Transverse colon (tissue), 4 donors: ENCODE results near the gene THBS4. TPM values are rescaled to one million over a fixed set of nuclear protein-coding genes. Genes with fewer than 3 reads are reported as not detected.

Experiments used
- DNase-seq: peaks from one replicate; pipeline ENCODE4 v3.0.0-alpha.2; 2019
- H3K27ac ChIP-seq, 4 donors: fragments of 200-600 bp; sonication (generic); 2 replicates each; pipeline ENCODE4 v1.5.1; 2016 to 2018; ENCODE audit warnings: inconsistent platforms in 4 of 4
- H3K27me3 ChIP-seq: fragments of 200-600 bp; sonication (generic); 2 replicates; pipeline ENCODE4 v1.5.1; 2017; ENCODE audit warnings: inconsistent platforms
- H3K36me3 ChIP-seq, 4 donors: fragments of 200-600 bp; sonication (generic); 2 replicates each; pipeline ENCODE4 v1.5.1; 2017 to 2019; ENCODE audit warnings: inconsistent platforms in 4 of 4
- H3K4me1 ChIP-seq, 4 donors: fragments of 200-600 bp; sonication (generic); 2 replicates each; pipeline ENCODE4 v1.5.1; 2017 to 2020; ENCODE audit warnings: inconsistent platforms in 4 of 4
- H3K4me3 ChIP-seq, 4 donors: fragments of 200-600 bp; sonication (generic); 1 replicate in 1 of 4; 2 replicates in 3 of 4; pipeline versions ENCODE4 v1.5.1 to v1.6.1; 2017 to 2019; ENCODE audit warnings: inconsistent platforms in 4 of 4
- H3K9me3 ChIP-seq, 2 donors: fragments of 200-600 bp; sonication (generic); 2 replicates each; pipeline ENCODE4 v1.5.1; 2017 to 2019; ENCODE audit warnings: inconsistent platforms in 2 of 2
- EP300 ChIP-seq: sonication (generic); formaldehyde crosslinking; IDR thresholded peaks from one replicate; pipeline ENCODE4 v1.6.1; 2017; ENCODE audit warnings: antibody characterized with exemption, low read depth
- POLR2A ChIP-seq: fragments of 450-650 bp; IDR thresholded peaks from one replicate; pipeline ENCODE4 v1.6.1; 2016; ENCODE audit warnings: antibody characterized with exemption, mild to moderate bottlenecking, moderate library complexity
- POLR2AphosphoS5 ChIP-seq, 3 donors: sonication (generic); formaldehyde crosslinking; IDR thresholded peaks; one replicate each; pipeline ENCODE4 v1.6.1; 2016; ENCODE audit warnings: antibody characterized with exemption in 3 of 3
- WGBS, 2 donors: methylation state at CpG; one replicate each; pipeline ENCODE4 v1.1.5; 2018; ENCODE audit warnings: low coverage in 1 of 2; 5-methylcytosine and 5-hydroxymethylcytosine counted together
- in situ Hi-C, 4 donors: fragments of 200-750 bp; cut with MboI; loops; one replicate each; pipeline versions ENCODE4 v1.15.0 to v1.15.1; 2017; ENCODE audit warnings: low sequenced_read_pairs in 3 of 4, low pct_ligation_motif_present in 1 of 4, low pct_unique_long_range_greater_than_20kb in 1 of 4
- intact Hi-C: fragments of 100-400 bp; cut with DNase I; formaldehyde crosslinking; loops from one replicate; pipeline ENCODE4 v1.15.1; 2023; ENCODE audit warnings: low total_unique reads
- small RNA-seq, 4 donors: library from RNA; depleted of rRNA; stranded (forward); fragments of <200 nt; gene quantifications; one replicate each; pipeline ENCODE3, GENCODE V24; 2016
- total RNA-seq, 4 donors: library from RNA; depleted of rRNA; stranded (reverse); fragments of >200 nt; gene quantifications; one replicate each; pipeline ENCODE4 v1.1.0, GENCODE V29; 2016
- TF ChIP-seq, protein P1 (sequence below), 5 experiments: fragments of 200-600 bp in 3 of 5; fragments of 450-650 bp in 2 of 5; sonication (generic) in 3 of 5; IDR thresholded peaks; 1 replicate in 2 of 5; 2 replicates in 3 of 5; pipeline ENCODE4 v1.5.1; 2016 to 2017; ENCODE audit warnings: antibody characterized with exemption in 5 of 5, inconsistent platforms in 3 of 5, mild to moderate bottlenecking in 2 of 5, moderate library complexity in 1 of 5

THBS4 gene
- total RNA-seq, 4 donors from 2014 or later: 5.3 to 116 (median 9.1) TPM

DNA sequence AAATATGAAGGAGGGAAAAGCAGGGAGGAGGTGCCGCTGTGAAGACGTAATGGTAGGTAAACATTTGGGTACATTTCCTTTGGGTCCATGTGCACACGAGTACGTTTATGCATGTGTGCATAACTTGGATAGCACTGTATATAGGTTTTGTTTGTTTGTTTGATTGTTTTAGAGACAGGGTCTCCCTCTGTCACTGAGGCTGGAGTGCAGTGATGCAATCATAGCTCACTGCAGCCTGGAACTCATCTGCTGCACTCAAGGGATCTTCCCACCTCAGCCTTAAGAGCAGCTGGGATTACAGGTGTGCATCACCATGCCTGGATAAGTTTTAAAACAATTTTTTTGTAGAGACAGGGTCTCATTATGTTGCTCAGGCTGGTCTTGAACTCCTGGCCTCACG, 94.0 kb downstream of the THBS4 start:
- Histone ChIP-seq H3K4me3 (no peak overlapping the region), H3K27me3 (no peaks in the 10 kb centered on the region), H3K36me3 (no peaks in the 10 kb centered on the region), H3K27ac (no peak overlapping the region), H3K4me1 (no peaks in the 10 kb centered on the region), H3K9me3 (no peaks in the 10 kb centered on the region)
- DNase-seq: no peak
- intact Hi-C loops (no loop called here), in situ Hi-C loops (no loop called here)
- no peak for TF ChIP-seq EP300
- no peak for TF ChIP-seq POLR2A
- TF ChIP-seq POLR2AphosphoS5 (IDR thresholded peaks at IDR 0.05): no peak
- TF ChIP-seq, protein P1, sequence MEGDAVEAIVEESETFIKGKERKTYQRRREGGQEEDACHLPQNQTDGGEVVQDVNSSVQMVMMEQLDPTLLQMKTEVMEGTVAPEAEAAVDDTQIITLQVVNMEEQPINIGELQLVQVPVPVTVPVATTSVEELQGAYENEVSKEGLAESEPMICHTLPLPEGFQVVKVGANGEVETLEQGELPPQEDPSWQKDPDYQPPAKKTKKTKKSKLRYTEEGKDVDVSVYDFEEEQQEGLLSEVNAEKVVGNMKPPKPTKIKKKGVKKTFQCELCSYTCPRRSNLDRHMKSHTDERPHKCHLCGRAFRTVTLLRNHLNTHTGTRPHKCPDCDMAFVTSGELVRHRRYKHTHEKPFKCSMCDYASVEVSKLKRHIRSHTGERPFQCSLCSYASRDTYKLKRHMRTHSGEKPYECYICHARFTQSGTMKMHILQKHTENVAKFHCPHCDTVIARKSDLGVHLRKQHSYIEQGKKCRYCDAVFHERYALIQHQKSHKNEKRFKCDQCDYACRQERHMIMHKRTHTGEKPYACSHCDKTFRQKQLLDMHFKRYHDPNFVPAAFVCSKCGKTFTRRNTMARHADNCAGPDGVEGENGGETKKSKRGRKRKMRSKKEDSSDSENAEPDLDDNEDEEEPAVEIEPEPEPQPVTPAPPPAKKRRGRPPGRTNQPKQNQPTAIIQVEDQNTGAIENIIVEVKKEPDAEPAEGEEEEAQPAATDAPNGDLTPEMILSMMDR (IDR thresholded peaks at IDR 0.05): no peak
- 90 to 92% methylated on average over 5 of the region's 5 CpGs for WGBS, 2 donors

Small RNA genes lying within 50 kb of the gene (small RNA-seq; reads per million reads assigned to genes)
- gene TRMT112P2: 0 reads per million in 4 donors

Other genes starting within 250 kb of the THBS4 start
- 1 to 10 TPM; 5.6 to 7.9 (median 7.4) TPM for gene MTX3, start 44.1 kb upstream of the THBS4 start, total RNA-seq
- gene SERINC5, start 220.7 kb downstream of the THBS4 start, total RNA-seq: 10 to 100 TPM; 40.6 to 90.4 (median 79.6) TPM